ENCODE data around the gene PPM1N.

Gene PPM1N

DNA sequence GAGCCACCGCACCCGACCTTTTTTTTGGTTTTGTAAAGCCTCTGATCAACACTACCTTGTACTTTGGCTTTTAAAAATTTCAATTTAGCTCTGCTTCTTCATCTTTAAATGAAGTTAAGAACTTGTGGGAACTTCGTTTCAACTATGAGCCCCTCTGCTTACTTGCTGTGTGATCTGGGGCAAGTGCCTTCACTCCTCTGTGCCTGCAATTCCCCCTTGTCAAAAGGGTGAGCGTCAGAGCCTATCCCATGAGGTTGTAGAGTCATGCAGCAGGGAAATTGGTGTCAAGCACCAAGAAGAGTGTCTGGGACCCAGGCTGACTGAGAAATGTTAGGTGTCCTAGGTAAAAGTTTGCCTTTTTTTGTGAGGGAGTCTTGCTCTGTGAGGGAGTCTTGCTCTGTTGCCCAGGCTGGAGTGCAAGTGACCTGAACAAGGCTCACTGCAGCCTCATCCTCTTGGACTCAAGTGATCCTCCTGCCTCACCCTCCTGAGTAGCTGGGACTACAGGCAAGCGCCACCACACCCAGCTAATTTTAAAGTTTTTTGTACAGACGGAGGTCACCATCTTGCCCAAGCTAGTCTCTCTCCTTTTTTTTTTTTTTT is 14.7 kb downstream of the PPM1N start:
- no peak for DNase-seq (ENCODE audit: low spot score)
- TF ChIP-seq, protein P1, sequence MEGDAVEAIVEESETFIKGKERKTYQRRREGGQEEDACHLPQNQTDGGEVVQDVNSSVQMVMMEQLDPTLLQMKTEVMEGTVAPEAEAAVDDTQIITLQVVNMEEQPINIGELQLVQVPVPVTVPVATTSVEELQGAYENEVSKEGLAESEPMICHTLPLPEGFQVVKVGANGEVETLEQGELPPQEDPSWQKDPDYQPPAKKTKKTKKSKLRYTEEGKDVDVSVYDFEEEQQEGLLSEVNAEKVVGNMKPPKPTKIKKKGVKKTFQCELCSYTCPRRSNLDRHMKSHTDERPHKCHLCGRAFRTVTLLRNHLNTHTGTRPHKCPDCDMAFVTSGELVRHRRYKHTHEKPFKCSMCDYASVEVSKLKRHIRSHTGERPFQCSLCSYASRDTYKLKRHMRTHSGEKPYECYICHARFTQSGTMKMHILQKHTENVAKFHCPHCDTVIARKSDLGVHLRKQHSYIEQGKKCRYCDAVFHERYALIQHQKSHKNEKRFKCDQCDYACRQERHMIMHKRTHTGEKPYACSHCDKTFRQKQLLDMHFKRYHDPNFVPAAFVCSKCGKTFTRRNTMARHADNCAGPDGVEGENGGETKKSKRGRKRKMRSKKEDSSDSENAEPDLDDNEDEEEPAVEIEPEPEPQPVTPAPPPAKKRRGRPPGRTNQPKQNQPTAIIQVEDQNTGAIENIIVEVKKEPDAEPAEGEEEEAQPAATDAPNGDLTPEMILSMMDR (IDR thresholded peaks at IDR 0.05; ENCODE audit: extremely low read depth, missing control alignments), result no peak

- peak; percentile 30 for DNase-seq (ENCODE audit: low spot score)
- TF ChIP-seq, protein P1 (IDR thresholded peaks at IDR 0.05; ENCODE audit: extremely low read depth, missing control alignments), result no peak
Measured at GRCh38 chr19:45514376-45515051, 16.3 kb downstream of the PPM1N start.

GRCh38 chr19:45515081-45515624 is 16.9 kb downstream of the PPM1N start:
- DNase-seq (ENCODE audit: low spot score), result peak; percentile 67
- TF ChIP-seq, protein P1 (IDR thresholded peaks at IDR 0.05; ENCODE audit: extremely low read depth, missing control alignments), result no peak

- peak; percentile 44 for DNase-seq (ENCODE audit: low spot score)
- TF ChIP-seq, protein P1 (IDR thresholded peaks at IDR 0.05; ENCODE audit: extremely low read depth, missing control alignments), result no peak
Measured at GRCh38 chr19:45515807-45516401, 17.7 kb downstream of the PPM1N start.

DNA sequence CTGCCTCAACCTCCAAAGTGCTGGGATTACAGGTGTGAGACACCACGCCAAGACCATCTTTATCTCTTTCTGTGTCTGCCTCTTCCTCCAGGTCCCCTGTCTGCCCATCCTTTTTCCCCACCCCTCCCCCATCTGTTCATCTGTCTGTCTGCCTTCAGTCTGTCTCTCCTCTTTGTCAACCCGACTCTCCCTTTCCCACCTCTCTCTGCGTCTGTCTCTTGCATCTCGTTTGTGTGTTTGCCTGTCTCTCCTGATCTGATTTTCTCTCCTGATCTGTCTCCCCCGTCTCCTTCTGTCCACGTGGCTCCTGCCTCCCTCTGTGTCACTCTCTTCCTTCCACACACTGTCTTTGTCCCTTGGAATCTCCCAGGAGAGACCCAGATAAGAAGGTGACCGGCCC is 19.0 kb downstream of the PPM1N start:
- TF ChIP-seq, protein P1 (IDR thresholded peaks at IDR 0.05; ENCODE audit: extremely low read depth, missing control alignments), result no peak
- DNase-seq (ENCODE audit: low spot score), result no peak

- no peak for DNase-seq (ENCODE audit: low spot score)
- TF ChIP-seq, protein P1 (IDR thresholded peaks at IDR 0.05; ENCODE audit: extremely low read depth, missing control alignments), result no peak
Measured at GRCh38 chr19:45517641-45518468, 19.6 kb downstream of the PPM1N start.
